ENCODE results near the gene AP4B1. TPM values are rescaled to one million over a fixed set of nuclear protein-coding genes. Genes with fewer than 3 reads are reported as not detected.
A peak's percentile ranks its signal among the peaks of the same experiment; 100 is the strongest.
"Not testable (repeated sequence)": the region's sequence is repeated elsewhere in the genome, so short reads cannot be mapped to it uniquely, and the experiment has no call there.

The AP4B1 gene
- total RNA-seq, 3 donors from 2014 or later, result 32.2 to 36.3 (median 32.3) TPM

DNA sequence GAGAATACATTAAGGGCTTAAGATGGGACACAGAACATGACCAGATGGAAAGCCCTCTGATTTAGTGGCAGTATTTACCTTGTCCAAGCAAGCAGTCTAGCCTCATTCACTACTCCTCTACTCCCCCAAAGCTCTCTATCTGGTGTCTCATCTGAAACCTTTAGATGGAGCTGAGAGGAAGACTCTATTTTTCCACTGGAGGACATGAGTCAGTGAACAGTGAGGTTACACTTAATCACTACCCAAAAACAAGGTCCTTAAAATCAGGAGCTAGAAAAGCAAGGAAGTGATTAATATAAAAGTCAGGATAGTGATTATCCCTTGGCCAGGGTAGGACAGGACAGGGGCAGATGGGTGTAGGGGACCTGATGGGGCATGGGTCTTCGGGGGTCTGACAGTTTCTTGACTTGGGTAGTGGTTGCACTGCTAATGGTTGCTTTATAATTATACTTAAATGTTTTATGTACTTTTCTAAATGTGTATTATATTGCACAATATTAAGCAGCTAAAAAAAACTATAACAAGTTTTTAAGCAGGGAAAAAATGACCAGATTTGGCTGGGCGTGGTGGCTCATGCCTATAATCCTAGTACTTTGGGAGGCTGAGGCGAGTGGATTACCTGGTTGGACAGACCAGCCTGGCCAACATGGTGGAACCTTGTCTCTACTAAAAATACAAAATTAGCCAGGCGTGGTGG is 36.1 kb downstream of the AP4B1 start:
- no peak for DNase-seq
- peak; percentile 55 to 67 for ATAC-seq
- H3K36me3 Mint-ChIP-seq (ENCODE audit: insufficient read depth), result peaks cover 21% of the 10 kb centered on the region
- peak overlapping the region; percentile 90 for H3K4me3 Mint-ChIP-seq
- no peaks in the 10 kb centered on the region for H3K27me3 Mint-ChIP-seq (ENCODE audit: low read depth)
- peaks cover 60% of the 10 kb centered on the region for H3K4me1 Mint-ChIP-seq (ENCODE audit: low read depth)
- H3K9me3 Mint-ChIP-seq, result no peaks in the 10 kb centered on the region

DNA sequence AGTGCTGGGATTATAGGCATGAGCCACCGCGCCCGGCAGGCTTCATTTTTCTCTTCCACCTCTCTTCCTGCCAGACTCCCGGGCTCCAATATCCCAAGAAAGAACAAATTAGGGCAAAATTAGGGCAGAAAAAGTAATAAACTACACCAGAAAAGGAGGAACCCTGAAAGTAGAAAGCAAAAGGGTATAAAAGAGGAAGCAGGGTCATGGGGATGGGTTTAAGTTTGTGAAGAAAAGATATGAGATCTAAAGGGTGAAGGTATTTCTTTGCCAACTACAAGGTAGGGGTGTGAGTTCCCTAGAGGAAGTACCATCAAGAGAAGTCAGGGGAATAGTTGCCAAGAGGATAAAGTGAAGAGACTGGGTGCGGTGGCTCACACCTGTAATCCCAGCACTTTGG is 43.0 kb downstream of the AP4B1 start:
- Mint-ChIP-seq H3K4me3 (no peak overlapping the region), H3K27me3 (ENCODE audit: low read depth) (no peaks in the 10 kb centered on the region), H3K9me3 (no peaks in the 10 kb centered on the region), H3K4me1 (ENCODE audit: low read depth) (peaks cover 45% of the 10 kb centered on the region), H3K36me3 (ENCODE audit: insufficient read depth) (peaks cover 27% of the 10 kb centered on the region)
- no peak for ATAC-seq
- DNase-seq, result no peak

DNA sequence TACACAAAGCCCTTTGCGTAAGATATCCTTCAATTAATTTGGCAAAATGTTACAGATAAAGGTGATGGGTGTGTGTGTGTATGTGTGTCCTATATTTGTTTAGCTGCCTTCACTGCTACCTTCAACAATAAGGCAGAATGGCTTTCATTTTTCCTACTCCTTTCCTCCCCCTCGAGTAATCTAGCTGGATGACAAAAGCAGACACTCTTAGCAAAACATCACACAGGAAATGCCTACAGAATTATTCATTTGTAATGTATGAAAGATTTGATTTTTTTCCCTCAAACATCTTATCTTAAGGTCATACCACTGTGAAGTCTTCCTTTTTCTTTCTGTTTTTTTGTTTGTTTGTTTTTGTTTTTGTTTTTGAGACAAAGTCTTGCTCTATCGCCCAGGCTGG is 43.7 kb downstream of the AP4B1 start:
- DNase-seq (no peak), ATAC-seq (no peak)
- Mint-ChIP-seq H3K9me3 (no peaks in the 10 kb centered on the region), H3K4me3 (no peak overlapping the region), H3K36me3 (ENCODE audit: insufficient read depth) (peaks cover 33% of the 10 kb centered on the region), H3K27me3 (ENCODE audit: low read depth) (no peaks in the 10 kb centered on the region), H3K4me1 (ENCODE audit: low read depth) (peaks cover 43% of the 10 kb centered on the region)

DNA sequence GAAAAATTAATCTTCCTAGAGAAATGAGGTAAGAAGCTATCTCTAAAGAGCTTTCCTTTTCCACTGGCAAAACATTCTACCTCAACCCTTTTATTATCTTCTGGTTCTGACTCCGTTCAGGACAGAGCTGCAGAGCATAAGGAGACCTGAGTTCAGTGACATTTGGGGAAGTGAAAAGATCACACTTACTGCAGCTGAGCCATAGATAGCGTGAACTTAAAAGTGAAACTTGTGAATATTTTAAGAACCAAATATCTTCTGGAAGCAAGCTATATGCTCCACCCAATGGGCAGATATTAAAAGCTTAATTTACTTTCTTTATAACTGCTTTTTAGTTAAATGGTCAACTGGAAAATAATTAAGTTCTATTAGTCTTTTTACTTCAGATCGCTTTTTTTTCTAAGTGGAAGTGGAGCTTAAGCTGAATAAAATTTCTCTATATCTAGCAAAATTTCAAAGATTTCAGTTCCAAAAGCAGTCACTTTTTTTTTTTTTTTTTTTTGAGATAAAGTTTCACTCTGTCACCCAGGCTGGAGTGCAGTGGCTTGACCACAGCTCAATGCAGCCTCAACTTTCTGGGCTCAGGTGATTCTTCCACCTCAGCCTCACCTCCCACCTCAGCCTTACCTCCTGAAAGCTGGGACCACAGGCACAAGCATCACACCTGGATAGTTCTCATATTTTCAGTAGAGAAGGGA is 45.0 kb downstream of the AP4B1 start:
- DNase-seq (no peak), ATAC-seq (peak in 1 of 2 donors; percentile 38)
- Mint-ChIP-seq H3K9me3 (no peaks in the 10 kb centered on the region), H3K4me3 (peak overlapping the region; percentile 4), H3K36me3 (ENCODE audit: insufficient read depth) (peaks cover 36% of the 10 kb centered on the region), H3K27me3 (ENCODE audit: low read depth) (no peaks in the 10 kb centered on the region), H3K4me1 (ENCODE audit: low read depth) (peaks cover 41% of the 10 kb centered on the region)

DNA sequence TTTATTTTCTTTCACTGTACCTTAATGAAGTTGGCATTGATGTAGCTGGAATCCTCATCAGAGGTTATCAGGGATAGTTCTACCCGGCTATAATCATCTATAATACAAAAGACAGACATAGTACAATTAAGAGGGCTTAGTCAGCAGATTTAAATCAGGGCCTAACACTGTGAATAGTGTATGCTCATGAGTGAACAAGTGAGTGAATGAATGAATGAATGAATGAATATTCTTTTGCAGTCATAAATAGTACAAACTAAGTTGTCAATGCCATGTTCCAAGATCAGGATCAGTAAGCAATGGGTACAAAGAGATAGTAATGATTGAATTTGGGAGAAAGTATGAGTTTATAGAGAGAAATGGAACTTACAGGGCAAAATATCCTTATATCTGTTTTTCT is 45.6 kb downstream of the AP4B1 start:
- H3K9me3 Mint-ChIP-seq, result no peaks in the 10 kb centered on the region
- H3K4me1 Mint-ChIP-seq (ENCODE audit: low read depth), result peaks cover 46% of the 10 kb centered on the region
- no peaks in the 10 kb centered on the region for H3K27me3 Mint-ChIP-seq (ENCODE audit: low read depth)
- ATAC-seq (no peak), DNase-seq (no peak)
- no peak overlapping the region for H3K4me3 Mint-ChIP-seq
- peaks cover 42% of the 10 kb centered on the region for H3K36me3 Mint-ChIP-seq (ENCODE audit: insufficient read depth)

DNA sequence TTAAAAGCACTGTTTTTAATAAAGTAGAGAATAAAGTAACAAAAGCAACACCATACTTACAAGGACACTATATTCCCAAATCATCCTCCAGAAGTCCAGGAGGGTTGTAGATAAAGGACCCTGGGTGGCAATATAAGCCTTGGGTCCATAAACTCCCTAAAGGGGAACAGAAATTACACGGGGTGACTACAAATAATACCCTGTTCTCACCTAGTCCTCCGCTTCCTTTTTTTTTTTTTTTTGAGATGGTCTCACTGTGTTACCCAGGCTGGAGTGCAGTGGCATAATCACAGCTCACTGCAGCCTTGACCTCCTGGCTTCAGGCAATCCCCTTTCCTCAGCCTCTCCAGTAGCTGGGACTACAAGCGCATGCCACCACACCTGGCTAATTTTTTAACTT is 46.2 kb downstream of the AP4B1 start:
- Mint-ChIP-seq H3K36me3 (ENCODE audit: insufficient read depth) (peaks cover 42% of the 10 kb centered on the region), H3K27me3 (ENCODE audit: low read depth) (no peaks in the 10 kb centered on the region), H3K4me3 (no peak overlapping the region), H3K9me3 (no peaks in the 10 kb centered on the region), H3K4me1 (ENCODE audit: low read depth) (peaks cover 45% of the 10 kb centered on the region)
- ATAC-seq (no peak), DNase-seq (no peak)

DNA sequence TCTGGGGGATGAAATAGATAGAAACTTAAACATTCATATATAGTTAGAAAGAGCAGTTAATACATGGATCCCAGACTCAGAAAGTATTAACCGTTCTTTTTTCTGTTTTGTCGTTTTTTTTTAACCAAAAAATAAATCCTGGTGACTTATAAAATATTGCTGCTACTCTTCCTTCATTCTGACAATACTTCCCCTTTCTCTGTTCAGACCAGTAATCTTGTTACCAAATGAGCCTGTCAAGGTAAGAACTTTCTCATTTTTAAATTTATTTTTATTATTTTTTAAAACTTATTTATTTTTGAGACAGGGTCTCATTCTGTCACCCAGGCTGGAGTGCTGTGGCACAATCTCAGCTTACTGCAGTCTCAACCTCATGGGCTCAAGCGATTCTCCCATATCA is 46.8 kb downstream of the AP4B1 start:
- no peak for ATAC-seq
- peaks cover 41% of the 10 kb centered on the region for H3K36me3 Mint-ChIP-seq (ENCODE audit: insufficient read depth)
- DNase-seq, result no peak
- no peaks in the 10 kb centered on the region for H3K27me3 Mint-ChIP-seq (ENCODE audit: low read depth)
- H3K9me3 Mint-ChIP-seq, result no peaks in the 10 kb centered on the region
- H3K4me1 Mint-ChIP-seq (ENCODE audit: low read depth), result peaks cover 42% of the 10 kb centered on the region
- no peak overlapping the region for H3K4me3 Mint-ChIP-seq

DNA sequence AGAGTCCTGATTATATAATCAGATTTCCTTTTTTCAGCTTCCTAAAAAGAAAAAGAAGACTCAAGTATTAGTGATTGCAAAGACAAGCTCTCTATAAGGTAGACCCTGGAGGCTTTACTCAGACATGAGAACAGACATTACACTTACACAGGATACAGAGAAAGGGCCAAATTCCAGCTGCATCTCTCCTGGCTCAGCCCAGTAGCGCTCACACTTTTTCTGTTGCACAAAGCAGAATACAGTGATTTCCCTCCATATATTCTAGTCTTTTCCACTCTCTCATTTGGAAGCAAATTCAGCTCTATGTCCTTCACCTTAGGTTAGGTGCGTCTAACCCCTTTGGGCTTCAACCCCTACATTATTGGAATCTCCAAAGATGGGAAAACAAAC is 48.2 kb downstream of the AP4B1 start:
- ATAC-seq (no peak), DNase-seq (no peak)
- H3K27me3 Mint-ChIP-seq (ENCODE audit: low read depth), result no peaks in the 10 kb centered on the region
- peaks cover 34% of the 10 kb centered on the region for H3K36me3 Mint-ChIP-seq (ENCODE audit: insufficient read depth)
- H3K9me3 Mint-ChIP-seq, result no peaks in the 10 kb centered on the region
- H3K4me3 Mint-ChIP-seq, result no peak overlapping the region
- H3K4me1 Mint-ChIP-seq (ENCODE audit: low read depth), result peaks cover 34% of the 10 kb centered on the region

DNA sequence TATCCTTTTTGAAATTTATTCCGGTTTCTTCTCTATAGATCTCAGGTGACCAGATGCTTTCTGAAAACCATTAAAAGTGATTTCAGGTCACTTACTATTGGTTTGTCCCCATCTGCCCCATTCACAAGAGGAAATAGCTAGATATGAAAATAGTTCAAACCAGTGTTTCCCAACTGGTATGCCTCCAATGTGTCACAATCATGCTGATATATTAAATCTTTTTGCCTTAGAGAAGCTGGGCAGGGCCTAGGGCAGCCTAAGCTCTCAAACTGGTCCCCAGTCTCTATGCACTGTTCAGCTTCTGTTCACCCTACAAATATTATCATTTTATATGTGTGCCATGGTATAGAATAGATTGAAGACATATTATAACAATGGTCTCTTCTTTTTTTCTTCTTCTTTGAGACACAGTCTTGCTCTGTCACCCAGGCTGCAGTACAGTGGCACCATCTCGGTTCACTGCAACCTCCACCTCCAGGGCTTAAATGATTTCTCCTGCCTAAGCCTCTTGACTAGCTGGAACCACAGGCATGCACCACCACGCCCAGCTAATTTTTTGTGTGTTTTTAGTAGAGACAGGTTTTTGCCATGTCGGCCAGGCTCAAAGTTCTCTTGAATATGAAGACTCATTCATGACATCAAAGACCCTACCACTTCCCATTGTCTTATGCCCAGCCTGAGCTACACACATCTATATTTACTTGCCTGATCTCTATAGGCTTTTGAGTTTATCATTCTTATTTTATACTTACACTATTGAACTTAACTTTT is 48.8 kb downstream of the AP4B1 start:
- ATAC-seq (no peak), DNase-seq (no peak)
- Mint-ChIP-seq H3K4me1 (ENCODE audit: low read depth) (peaks cover 31% of the 10 kb centered on the region), H3K4me3 (no peak overlapping the region), H3K9me3 (no peaks in the 10 kb centered on the region), H3K27me3 (ENCODE audit: low read depth) (no peaks in the 10 kb centered on the region), H3K36me3 (ENCODE audit: insufficient read depth) (peaks cover 35% of the 10 kb centered on the region)

DNA sequence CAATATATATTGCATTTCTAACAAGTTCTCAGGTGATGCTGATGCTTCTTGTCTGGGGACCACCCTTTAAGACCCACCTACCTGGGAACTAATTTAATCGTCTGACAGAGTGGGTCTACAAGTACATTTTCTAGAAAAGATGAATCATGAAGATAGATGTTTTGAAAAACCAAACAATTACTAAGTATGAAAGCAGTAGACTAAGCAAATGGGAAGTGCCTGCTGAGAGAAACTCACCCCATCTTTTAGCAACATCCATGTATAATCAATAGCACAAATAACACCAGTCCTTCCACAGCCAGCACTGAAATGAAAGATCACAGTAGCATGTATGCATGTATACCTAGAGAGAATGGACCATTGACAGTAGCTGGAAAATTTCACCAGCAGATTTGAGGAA is 50.4 kb downstream of the AP4B1 start:
- Mint-ChIP-seq H3K36me3 (ENCODE audit: insufficient read depth) (peaks cover 36% of the 10 kb centered on the region), H3K4me1 (ENCODE audit: low read depth) (peaks cover 25% of the 10 kb centered on the region)

DNA sequence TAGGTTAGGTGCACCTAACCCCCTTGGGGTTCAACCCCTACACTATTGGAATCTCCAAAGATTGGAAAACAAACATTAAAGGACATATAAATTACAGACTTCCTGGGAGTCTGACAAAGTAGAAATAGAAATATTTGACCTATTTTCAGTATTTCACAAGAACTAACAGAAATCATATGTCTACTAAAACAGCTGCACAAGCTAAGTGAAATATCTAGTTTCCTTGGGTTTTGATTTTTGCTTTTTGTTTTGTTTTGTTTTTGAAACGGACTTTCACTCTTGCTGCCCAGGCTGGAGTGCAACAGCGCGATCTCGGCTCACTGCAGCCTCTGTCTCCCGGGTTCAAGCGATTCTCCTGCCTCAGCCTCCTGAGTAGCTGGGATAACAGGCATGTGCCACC is 51.9 kb downstream of the AP4B1 start:
- Mint-ChIP-seq H3K4me1 (ENCODE audit: low read depth) (peaks cover 20% of the 10 kb centered on the region), H3K36me3 (ENCODE audit: insufficient read depth) (peaks cover 33% of the 10 kb centered on the region)
- H3K4me3 Mint-ChIP-seq; ATAC-seq; DNase-seq; H3K27me3 Mint-ChIP-seq (ENCODE audit: low read depth); H3K9me3 Mint-ChIP-seq: not testable (repeated sequence)

More for the DNA sequence above, 50.4 kb downstream of the AP4B1 start:
- DNase-seq (no peak), ATAC-seq (peak in 1 of 2 donors; percentile 21)
- Mint-ChIP-seq H3K4me3 (no peak overlapping the region), H3K27me3 (ENCODE audit: low read depth) (no peaks in the 10 kb centered on the region), H3K9me3 (no peaks in the 10 kb centered on the region)

DNA sequence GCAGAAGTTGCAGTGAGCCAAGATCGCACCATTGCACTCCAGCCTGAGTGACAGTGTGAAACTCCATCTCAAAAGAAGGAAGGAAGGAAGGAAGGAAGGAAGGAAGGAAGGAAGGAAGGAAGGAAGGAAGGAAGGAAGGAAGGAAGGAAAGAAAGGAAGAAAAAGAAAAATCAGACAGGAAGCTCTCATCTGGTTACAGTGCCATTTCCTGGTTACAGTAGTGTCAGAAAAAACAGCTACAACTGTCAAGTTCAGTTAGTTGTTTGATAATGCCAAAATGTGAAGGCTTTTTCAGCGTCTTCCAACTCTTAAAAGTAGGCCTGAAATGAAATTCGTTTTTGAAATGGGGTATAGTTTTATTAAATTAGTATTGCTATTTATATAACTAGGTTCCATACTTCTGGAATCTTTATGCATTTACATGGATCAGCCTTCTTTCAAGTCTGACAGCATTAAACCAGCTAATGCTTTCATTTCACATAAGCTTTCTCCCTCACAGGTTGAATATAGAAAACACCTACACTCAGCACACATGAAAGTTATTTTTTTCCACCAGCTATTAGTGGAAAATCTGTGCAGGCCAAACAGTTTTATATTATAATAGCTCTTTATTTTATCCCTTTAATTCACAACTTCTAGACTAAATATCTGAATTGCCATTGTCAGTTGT is 54.3 kb downstream of the AP4B1 start:
- H3K27me3 Mint-ChIP-seq (ENCODE audit: low read depth), result no peaks in the 10 kb centered on the region
- H3K4me1 Mint-ChIP-seq (ENCODE audit: low read depth), result peaks cover 20% of the 10 kb centered on the region
- peaks cover 5% of the 10 kb centered on the region for H3K9me3 Mint-ChIP-seq
- ATAC-seq (no peak), DNase-seq (no peak)
- H3K36me3 Mint-ChIP-seq (ENCODE audit: insufficient read depth), result peaks cover 35% of the 10 kb centered on the region
- H3K4me3 Mint-ChIP-seq, result no peak overlapping the region

DNA sequence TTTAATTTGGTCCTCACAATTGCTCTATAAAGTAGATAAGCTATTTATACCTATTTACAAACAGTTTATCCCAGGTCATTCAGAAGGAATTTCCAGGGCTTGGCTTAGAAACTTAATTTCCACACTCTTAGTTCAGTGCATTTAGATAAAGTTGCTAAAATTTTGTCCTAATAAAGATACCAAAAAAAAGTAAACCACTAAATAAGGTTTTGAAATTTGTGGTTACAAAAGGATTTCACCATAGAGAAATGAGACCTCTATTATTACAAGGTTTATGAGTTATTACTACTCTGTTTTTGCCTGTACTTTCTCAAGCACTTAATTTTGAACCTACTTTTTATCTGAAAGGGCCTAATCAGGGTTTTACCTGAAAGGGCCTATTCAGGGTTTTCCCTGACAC is 55.5 kb downstream of the AP4B1 start:
- Mint-ChIP-seq H3K27me3 (ENCODE audit: low read depth) (no peaks in the 10 kb centered on the region), H3K9me3 (peaks cover 5% of the 10 kb centered on the region), H3K4me3 (no peak overlapping the region), H3K4me1 (ENCODE audit: low read depth) (peaks cover 15% of the 10 kb centered on the region), H3K36me3 (ENCODE audit: insufficient read depth) (peaks cover 28% of the 10 kb centered on the region)
- no peak for ATAC-seq
- no peak for DNase-seq

DNA sequence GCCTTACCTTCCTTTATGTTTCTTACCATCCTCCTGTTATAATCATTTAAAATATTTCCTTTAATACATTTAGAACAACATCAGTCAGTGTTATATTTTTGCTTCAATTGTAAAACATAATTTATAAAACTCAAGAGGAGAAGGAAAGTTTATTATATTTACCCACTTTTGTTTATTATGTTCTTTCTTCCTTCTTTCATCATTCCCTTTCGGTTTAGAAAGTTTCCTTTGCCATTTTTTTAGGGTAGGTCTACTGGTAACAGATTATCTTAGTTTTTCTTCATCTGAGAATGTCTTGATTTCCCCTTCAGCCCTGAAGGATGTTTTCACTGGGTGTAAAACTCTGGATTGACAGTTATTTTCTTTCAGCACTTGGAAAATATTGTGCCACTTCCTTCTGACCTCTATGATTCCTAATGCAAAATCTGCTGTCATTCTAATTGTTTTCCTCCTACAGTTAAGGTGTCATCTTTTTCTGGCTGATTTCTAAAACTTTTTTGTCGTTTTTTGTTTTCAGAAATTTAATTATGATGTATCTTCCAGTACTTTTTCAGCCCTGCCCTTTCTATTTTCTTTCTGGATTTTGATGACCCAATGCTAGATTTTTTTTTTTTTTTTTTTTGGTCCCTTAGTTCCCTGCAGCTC is 58.1 kb downstream of the AP4B1 start:
- no peak for ATAC-seq
- Mint-ChIP-seq H3K27me3 (ENCODE audit: low read depth) (no peaks in the 10 kb centered on the region), H3K9me3 (peaks cover 5% of the 10 kb centered on the region), H3K36me3 (ENCODE audit: insufficient read depth) (peaks cover 37% of the 10 kb centered on the region), H3K4me3 (no peak overlapping the region), H3K4me1 (ENCODE audit: low read depth) (peaks cover 12% of the 10 kb centered on the region)
- DNase-seq, result no peak

Data from activated T-cell treated with anti-CD3 and anti-CD28 coated beads, Interleukin-2, amount 50 U/mL, for 4 hours (primary cell).